Measurements from ENCODE around the gene RPN2.

DNA sequence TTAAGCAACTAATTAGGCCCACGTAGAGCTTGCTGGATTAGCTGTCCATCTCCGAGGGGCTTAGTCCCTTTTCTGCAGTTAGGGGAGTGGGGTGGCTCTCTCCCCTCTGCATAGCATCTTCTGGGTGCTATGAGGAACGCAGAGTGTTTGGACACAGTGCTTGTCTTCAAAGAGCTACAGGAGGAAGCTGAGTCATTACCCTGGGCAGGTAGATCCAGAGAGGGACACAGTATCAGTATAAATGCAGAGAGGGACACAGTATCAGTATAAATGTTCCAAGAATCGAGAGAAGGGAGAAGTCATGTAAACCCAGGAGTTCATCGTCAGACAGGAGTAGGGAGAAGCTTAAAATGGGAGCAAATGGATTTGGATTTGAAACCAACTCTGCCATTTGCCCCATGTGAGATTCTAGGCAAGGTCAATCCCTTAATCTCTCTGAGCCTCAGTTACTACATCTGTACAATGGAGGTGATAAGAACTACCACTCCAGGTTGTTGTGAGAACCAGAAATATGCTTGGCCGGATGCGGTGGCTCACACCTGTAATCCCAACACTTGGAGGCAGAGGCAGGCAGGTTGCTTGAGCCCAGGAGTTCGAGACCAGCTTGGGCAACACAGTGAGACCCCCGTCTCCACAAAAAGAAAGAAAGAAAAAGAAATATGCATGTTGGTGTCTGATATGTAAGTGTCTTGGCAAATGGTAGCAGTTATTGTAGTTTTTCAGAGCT lies 88.0 kb downstream of the RPN2 start:
- no peak for TF ChIP-seq CTCF (IDR thresholded peaks at IDR 0.05)
- no peak for TF ChIP-seq EZH2 (IDR thresholded peaks at IDR 0.05; ENCODE audit: borderline replicate concordance, insufficient read depth, low read depth, low read length, poor library complexity, severe bottlenecking)

All from B cell (primary cell).